Jurkat, Clone E6-1 (cell line): ENCODE measurements around the gene TIGD6. TPM values are rescaled to one million over a fixed set of nuclear protein-coding genes. Genes with fewer than 3 reads are reported as not detected.
"Not testable (repeated sequence)": the region's sequence is repeated elsewhere in the genome, so short reads cannot be mapped to it uniquely, and the experiment has no call there.

ENCODE experiments used
- DNase-seq: peaks from one replicate; pipeline ENCODE4 v3.0.0-alpha.2; 2011; ENCODE audit warnings: low read depth, low spot score
- H3K4me3 ChIP-seq: 2 replicates; pipeline ENCODE4 v1.5.1; 2011; ENCODE audit warnings: mild to moderate bottlenecking, low read length, control low read depth, moderate library complexity
- polyA plus RNA-seq: library from polyadenylated mRNA; unstranded; fragments of >200 nt; gene quantifications from one replicate; pipeline ENCODE4 v1.2.1, GENCODE V29; 2012; ENCODE audit warnings: missing spikeins; ENCODE audit not compliant: insufficient read length, insufficient read depth

TIGD6 gene
- 5.3 TPM for polyA plus RNA-seq

- peak; percentile 87 for DNase-seq
- H3K4me3 ChIP-seq, result peak within 1 kb of the TSS; percentile 91
Measured at GRCh38 chr5:150000256-150000989, at the start of gene TIGD6, which contains the start of gene HMGXB3. Gene TIGD6 (minus strand): TSS chr5:150000654. CDS start chr5:149996348, 4,306 bp downstream. Gene HMGXB3 (plus strand): TSS chr5:150000739. CDS start chr5:150004853, 4,114 bp downstream.

GRCh38 chr5:150046031-150046430 is 45.6 kb upstream of the TIGD6 start:
- H3K4me3 ChIP-seq, result no peak overlapping the region
- DNase-seq, result peak; percentile 60

DNA sequence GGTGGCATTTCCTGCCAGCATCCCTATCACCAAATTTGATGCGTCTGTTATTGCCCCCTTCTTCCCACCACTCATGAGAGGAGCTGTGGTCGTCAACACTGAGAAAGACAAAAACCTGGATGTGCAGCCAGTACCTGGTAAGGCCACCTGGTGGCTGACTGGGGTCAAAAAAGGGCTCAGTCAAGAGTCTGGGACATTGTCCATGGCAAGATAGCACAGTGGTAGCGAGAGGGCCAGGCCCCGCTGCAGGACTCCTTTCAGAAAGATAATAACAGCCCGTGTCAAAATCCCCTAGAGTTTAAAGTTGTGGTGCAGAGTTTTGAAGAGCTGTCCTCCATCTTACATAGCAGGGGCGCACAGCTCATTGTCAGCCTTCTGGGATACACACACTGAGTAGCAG is 45.1 kb upstream of the TIGD6 start:
- no peak for DNase-seq
- H3K4me3 ChIP-seq, result no peak overlapping the region

DNA sequence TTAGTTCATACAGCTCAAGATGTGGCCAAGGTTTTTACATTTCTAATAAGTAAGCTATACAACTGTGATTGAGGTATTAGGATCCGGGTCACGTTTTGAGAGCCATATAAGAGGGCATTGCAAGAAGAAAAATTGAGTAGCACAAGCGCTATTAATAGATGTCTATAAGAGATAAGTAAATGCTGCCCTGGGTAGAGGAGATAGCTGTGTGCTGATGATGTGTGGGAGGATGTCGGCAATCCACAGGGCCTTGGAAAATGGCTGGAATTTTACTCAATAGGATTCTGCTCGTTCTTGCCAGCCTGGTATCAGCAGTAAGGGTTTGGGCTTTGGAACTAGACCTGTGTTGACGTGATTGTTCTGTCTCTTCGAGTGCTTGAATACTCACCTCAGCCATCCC is 44.3 kb upstream of the TIGD6 start:
- H3K4me3 ChIP-seq, result no peak overlapping the region
- no peak for DNase-seq

DNA sequence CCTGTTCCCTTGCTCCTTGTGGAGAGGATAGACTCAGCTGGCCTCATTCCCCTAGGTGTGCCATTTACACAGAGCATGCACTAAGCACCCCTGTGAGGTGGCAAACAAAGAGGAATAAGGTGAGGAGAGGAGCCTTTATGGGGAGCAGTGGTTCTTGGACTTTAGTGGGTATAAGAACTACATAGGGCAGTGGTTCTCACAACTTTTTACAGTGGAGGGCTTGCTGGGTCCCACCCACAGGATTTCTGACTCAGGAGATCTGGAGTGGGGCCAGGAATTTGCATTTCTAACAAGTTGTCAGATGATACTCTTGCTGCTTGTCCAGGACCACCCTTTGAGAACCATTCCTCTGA is 43.9 kb upstream of the TIGD6 start:
- no peak overlapping the region for H3K4me3 ChIP-seq
- DNase-seq, result no peak

GRCh38 chr5:150043657-150044328 is 43.3 kb upstream of the TIGD6 start:
- H3K4me3 ChIP-seq, result no peak overlapping the region
- peak; percentile 30 for DNase-seq

- no peak overlapping the region for H3K4me3 ChIP-seq
Measured at GRCh38 chr5:150042459-150042858, 42.0 kb upstream of the TIGD6 start.

GRCh38 chr5:150038547-150038946 is 38.1 kb upstream of the TIGD6 start:
- no peak for DNase-seq
- H3K4me3 ChIP-seq, result no peak overlapping the region

More at GRCh38 chr5:150042459-150042858, 42.0 kb upstream of the TIGD6 start:
- DNase-seq, result no peak

DNA sequence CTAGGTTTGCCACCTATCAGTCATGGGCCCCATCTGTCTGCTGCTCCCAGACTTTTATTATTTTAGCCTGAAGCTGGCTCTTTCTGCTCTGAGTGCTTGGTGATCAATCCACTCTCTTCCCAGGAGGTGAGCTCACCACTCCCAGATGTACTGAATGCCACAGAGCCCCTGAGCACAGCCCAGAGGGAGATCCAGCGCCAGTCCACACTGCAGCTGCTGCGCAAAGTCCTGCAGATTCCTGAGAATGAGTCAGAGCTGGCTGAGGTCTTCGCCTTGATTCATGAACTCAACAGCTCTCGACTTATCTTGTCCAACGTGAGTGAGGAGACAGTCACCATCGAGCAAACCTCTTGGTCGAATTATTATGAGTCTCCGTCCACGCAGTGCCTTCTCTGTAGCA is 36.1 kb upstream of the TIGD6 start:
- DNase-seq, result no peak

DNA sequence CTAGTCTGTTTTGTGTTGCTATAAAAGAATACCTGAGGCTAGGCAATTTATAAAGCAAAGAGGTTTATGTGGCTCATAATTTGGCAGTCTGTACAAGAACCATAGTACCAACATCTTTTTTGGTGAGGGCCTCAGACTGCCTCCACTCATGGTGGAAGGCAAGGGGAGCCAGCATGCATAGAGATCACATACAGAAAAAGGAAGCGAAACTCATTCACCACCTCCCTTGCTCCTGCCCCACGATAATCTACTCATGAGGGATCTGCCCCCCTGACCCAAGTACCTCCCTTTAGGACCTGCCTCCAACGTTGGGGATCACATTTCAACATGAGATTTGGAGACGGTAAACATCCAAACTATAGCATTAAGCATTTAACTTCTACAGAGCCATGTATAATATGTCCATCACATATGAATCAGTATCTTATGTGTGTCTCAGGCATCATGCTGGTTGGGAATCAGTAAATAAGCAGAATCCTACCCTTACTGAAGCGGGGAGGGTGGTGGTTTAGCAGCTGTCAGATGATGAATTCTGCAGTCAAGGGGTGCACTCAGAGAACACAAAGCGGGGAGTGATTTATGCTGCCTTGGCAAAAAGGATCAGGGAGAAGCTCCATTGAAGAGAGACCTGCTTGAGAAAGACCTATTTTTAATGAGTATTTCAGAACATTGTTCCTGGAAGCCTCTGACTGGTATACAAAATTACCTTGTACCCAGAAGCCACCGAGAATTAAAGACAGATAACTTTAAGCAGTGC is 34.9 kb upstream of the TIGD6 start:
- DNase-seq, result no peak
- no peak overlapping the region for H3K4me3 ChIP-seq

More for the DNA sequence above, 36.1 kb upstream of the TIGD6 start:
- H3K4me3 ChIP-seq, result no peak overlapping the region

DNA sequence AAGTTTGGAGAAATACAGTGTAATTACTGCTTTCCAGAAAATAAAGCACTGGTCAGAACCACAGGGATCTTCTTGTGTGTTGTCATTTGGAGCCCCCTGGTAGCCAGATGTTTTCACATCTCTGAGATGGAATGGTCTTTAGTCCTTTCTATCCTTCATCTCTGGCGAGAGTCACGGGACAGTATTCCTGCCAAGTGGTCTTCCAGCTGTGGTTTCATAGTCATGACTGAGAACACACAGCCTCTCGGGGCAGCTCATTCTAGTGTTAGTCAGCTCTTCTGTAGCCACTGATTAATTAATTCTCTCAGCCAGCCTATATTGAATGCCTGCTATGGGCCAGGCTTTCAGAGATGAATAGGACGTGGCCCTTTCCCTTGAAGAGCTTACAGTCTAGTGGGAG is 34.2 kb upstream of the TIGD6 start:
- no peak for DNase-seq

GRCh38 chr5:150033334-150033733 is 32.9 kb upstream of the TIGD6 start:
- no peak for DNase-seq
- H3K4me3 ChIP-seq, result no peak overlapping the region

More for the DNA sequence above, 34.2 kb upstream of the TIGD6 start:
- no peak overlapping the region for H3K4me3 ChIP-seq

- DNase-seq, H3K4me3 ChIP-seq: not testable (repeated sequence)
Measured at GRCh38 chr5:150028047-150028446, 27.6 kb upstream of the TIGD6 start.

DNA sequence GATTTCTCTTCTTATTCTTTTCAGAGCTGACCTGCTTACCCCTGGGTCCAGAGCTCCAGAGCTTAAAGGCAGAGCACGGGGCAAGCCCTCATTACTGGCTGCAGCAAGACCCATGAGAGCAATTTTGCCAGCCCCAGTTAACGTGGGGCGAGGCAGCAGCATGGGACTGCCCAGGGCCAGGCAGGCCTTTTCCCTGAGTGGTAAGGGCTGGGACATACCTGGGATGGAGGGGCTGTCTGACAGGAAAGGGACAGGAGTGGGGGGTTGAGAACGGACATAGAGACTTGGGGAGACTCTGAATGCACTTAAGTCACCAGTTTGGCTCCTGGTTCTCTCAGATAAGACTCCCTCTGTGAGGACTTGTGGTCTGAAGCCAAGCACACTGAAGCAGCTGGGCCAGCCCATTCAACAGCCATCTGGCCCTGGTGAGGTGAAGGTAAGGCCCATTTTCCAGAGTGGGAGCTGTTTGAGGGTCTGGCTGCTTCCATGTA is 26.3 kb upstream of the TIGD6 start:
- DNase-seq, result no peak
- no peak overlapping the region for H3K4me3 ChIP-seq

- no peak overlapping the region for H3K4me3 ChIP-seq
- no peak for DNase-seq
Measured at GRCh38 chr5:150024346-150024984, 24.0 kb upstream of the TIGD6 start.

- no peak overlapping the region for H3K4me3 ChIP-seq
- no peak for DNase-seq
Measured at GRCh38 chr5:150023136-150023535, 22.7 kb upstream of the TIGD6 start.

- DNase-seq, result no peak
- H3K4me3 ChIP-seq, result no peak overlapping the region
Measured at GRCh38 chr5:150022681-150023080, 22.2 kb upstream of the TIGD6 start.

GRCh38 chr5:150022158-150022531 is 21.7 kb upstream of the TIGD6 start:
- no peak for DNase-seq
- no peak overlapping the region for H3K4me3 ChIP-seq

DNA sequence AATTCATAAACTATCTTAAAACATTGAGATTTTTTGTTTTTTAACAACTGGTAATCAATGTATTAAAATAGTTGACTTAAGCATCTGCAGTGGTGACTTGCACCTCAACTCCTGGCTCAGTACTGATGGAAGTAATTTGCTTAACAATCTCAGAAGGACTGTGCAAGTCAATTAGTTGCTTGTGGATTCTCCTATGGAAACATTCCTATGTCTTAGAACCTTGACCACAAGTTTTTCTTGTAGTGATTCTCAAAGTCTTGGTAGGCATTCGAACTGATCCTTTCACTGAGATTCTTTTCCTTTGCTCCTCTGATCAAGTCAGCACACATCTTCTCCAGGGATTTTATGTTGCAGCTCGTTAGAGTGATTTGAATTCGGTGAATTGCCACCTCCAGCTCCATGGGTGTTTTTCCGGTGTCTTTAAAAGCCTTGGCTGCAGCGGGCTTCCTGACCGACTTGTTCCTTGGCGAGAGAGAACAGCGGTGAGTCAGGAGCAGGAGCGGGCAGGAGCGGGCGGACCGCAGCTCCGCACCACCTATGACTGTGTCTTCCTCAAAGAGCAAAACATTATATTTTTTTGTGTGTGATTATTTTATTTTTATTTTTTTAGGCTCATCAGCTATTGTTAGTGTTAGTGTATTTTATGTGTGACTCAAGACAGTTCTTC is 21.2 kb upstream of the TIGD6 start:
- no peak overlapping the region for H3K4me3 ChIP-seq
- no peak for DNase-seq
